ENCODE results near the gene TMEM101. TPM values are rescaled to one million over a fixed set of nuclear protein-coding genes. Genes with fewer than 3 reads are reported as not detected.

TMEM101 gene
- total and polyA plus RNA-seq, 7 donors: 14.1 to 42.9 (median 25.3) TPM

DNA sequence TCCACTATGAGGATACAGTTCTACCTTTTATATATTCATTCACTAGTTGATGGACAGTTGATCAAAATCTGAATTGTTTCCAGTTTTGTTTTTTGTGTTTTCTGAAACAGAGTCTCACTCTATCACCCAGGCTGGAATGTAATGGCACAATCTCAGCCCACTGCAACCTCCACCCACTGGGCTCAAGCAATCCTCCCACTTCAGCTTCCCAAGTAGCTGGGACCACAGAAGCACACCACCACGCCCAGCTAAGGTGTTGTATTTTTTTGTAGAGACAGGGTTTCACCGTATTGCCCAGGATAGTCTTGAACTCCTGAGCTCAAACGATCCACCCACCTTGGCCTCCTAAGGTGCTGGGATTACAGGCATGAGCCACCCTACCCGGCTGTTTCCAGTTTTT is 30.7 kb upstream of the TMEM101 start:
- intact Hi-C loops (cut with DNase I): no loop called here

DNA sequence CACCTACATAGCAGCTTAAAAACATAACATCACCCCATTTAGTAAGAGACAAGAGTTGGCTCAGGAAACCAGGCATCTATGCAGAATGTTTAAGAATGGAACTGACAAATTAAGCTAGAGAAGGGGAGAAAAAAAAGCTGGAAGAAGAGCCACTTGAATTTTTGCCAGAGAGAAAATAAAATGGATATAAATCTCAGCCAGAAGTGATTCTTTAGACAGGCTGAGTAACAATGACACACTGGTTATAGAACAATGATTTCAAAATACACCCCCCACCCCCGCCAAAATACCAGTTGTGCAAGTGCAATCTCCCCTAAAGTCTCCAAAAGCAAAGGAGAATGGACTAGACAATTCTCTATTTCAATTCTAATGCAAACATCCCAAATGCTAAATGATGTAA is 29.3 kb upstream of the TMEM101 start:
- 73 to 78% methylated on average over 1 of the region's 1 CpG for WGBS, 2 donors
- Histone ChIP-seq H3K4me1 (peaks cover 0 to 48% (median 41%) of the 10 kb centered on the region in 4 donors), H3K4me3 (no peak overlapping the region), H3K9me3 (no peaks in the 10 kb centered on the region), H3K27ac (peak overlapping the region in 2 of 4 donors; percentile 62 to 71), H3K36me3 (peaks cover 0 to 10% (median 3%) of the 10 kb centered on the region in 4 donors), H3K27me3 (no peaks in the 10 kb centered on the region)
- no peak for TF ChIP-seq EP300 (IDR thresholded peaks at IDR 0.05)
- no peak for TF ChIP-seq POLR2A (IDR thresholded peaks at IDR 0.05)
- TF ChIP-seq POLR2AphosphoS5 (IDR thresholded peaks at IDR 0.05): no peak
- TF ChIP-seq, protein P1, sequence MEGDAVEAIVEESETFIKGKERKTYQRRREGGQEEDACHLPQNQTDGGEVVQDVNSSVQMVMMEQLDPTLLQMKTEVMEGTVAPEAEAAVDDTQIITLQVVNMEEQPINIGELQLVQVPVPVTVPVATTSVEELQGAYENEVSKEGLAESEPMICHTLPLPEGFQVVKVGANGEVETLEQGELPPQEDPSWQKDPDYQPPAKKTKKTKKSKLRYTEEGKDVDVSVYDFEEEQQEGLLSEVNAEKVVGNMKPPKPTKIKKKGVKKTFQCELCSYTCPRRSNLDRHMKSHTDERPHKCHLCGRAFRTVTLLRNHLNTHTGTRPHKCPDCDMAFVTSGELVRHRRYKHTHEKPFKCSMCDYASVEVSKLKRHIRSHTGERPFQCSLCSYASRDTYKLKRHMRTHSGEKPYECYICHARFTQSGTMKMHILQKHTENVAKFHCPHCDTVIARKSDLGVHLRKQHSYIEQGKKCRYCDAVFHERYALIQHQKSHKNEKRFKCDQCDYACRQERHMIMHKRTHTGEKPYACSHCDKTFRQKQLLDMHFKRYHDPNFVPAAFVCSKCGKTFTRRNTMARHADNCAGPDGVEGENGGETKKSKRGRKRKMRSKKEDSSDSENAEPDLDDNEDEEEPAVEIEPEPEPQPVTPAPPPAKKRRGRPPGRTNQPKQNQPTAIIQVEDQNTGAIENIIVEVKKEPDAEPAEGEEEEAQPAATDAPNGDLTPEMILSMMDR (IDR thresholded peaks at IDR 0.05): no peak
- no peak for DNase-seq
- intact Hi-C loops (cut with DNase I): no loop called here

More for the DNA sequence above, 30.7 kb upstream of the TMEM101 start:
- Histone ChIP-seq H3K36me3 (peaks cover 4 to 24% (median 12%) of the 10 kb centered on the region in 4 donors), H3K27me3 (no peaks in the 10 kb centered on the region), H3K4me3 (no peak overlapping the region), H3K9me3 (no peaks in the 10 kb centered on the region), H3K4me1 (peaks cover 0 to 38% (median 31%) of the 10 kb centered on the region in 4 donors), H3K27ac (no peak overlapping the region)
- WGBS, 2 donors: 85 to 92% methylated on average over 4 of the region's 4 CpGs
- DNase-seq: no peak
- TF ChIP-seq POLR2A (IDR thresholded peaks at IDR 0.05) (no peak), EP300 (IDR thresholded peaks at IDR 0.05) (no peak), POLR2AphosphoS5 (IDR thresholded peaks at IDR 0.05) (no peak)
- TF ChIP-seq, protein P1 (IDR thresholded peaks at IDR 0.05): no peak

GRCh38 chr17:44043272-44043696 is 28.5 kb upstream of the TMEM101 start:
- Histone ChIP-seq H3K27me3 (no peaks in the 10 kb centered on the region), H3K4me3 (no peak overlapping the region), H3K4me1 (peaks cover 0 to 56% (median 41%) of the 10 kb centered on the region in 4 donors), H3K27ac (peak overlapping the region; percentile 19 to 71 (median 56)), H3K36me3 (peaks cover 0 to 12% (median 0%) of the 10 kb centered on the region in 4 donors), H3K9me3 (no peaks in the 10 kb centered on the region)
- intact Hi-C loops (cut with DNase I): no loop called here
- WGBS, 2 donors: 66 to 80% methylated on average over 4 of the region's 4 CpGs
- DNase-seq: peak; percentile 72
- TF ChIP-seq POLR2A (IDR thresholded peaks at IDR 0.05): no peak
- TF ChIP-seq, protein P1 (IDR thresholded peaks at IDR 0.05): no peak
- no peak for TF ChIP-seq POLR2AphosphoS5 (IDR thresholded peaks at IDR 0.05)
- no peak for TF ChIP-seq EP300 (IDR thresholded peaks at IDR 0.05)

DNA sequence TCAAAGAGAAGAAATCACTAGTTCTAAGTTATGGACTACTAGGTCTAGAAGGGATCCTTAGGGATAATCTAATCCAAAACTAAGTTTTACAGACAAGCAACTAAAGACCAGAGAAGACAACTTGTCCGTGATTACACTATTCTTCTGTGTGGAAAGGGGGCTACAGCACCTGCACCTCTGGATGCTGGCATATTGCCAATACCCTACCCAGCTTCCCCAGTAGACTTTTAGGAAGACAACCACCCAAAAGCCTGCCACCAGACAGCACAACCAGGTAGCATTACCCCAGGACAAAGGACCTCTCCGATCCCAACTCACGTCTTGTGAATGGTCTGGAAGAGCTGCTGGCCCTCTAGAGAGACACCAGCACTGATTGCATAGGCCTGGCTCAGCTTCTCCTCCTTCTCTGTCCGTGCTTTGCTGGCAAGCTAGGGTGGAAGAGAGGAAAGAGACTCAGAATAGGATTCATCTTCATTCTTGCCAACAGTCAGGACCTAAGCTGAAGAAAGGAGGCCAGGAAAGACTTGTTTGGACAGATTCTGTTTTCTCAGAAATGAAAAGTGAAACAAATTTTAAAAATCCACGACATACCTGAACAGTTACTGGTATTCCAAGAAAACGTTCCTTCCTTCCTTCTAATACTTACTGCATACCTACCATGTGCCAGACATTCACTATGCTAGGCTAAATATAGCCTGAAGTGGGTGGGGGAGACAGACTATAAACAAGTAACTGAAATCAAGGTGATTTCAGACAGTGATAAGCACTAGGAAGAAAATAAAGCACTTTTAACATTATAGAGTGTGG is 25.3 kb upstream of the TMEM101 start:
- Histone ChIP-seq H3K4me1 (peaks cover 0 to 57% (median 41%) of the 10 kb centered on the region in 4 donors), H3K4me3 (no peak overlapping the region), H3K27me3 (no peaks in the 10 kb centered on the region), H3K36me3 (peaks cover 0 to 28% (median 17%) of the 10 kb centered on the region in 4 donors), H3K27ac (peak overlapping the region; percentile 62 to 72 (median 67)), H3K9me3 (no peaks in the 10 kb centered on the region)
- TF ChIP-seq POLR2A (IDR thresholded peaks at IDR 0.05) (no peak), POLR2AphosphoS5 (IDR thresholded peaks at IDR 0.05) (no peak), EP300 (IDR thresholded peaks at IDR 0.05) (no peak)
- TF ChIP-seq, protein P1 (IDR thresholded peaks at IDR 0.05): no peak
- intact Hi-C loops (cut with DNase I): loop anchor here (2.0 kb wide), 1 partner anchor 95 kb away; no protein-coding TSS in a partner anchor
- 70 to 78% methylated on average over 6 of the region's 6 CpGs for WGBS, 2 donors
- no peak for DNase-seq
